GM06990 (cell line): ENCODE results near the gene HOXC13.
A peak's percentile ranks its signal among the peaks of the same experiment; 100 is the strongest.

Experiments
- DNase-seq: peaks from one replicate; pipeline ENCODE4 v3.0.0-alpha.2; 2011; ENCODE audit not compliant: insufficient read length; ENCODE audit errors: extremely low read depth
- H3K27me3 ChIP-seq: replicated peaks from 2 replicates; pipeline ENCODE4 v1.6.0; 2011; ENCODE audit warnings: low read length; ENCODE audit not compliant: control insufficient read depth, insufficient read depth
- H3K36me3 ChIP-seq: 2 replicates; pipeline ENCODE4 v1.5.1; 2011; ENCODE audit warnings: low read length; ENCODE audit not compliant: control insufficient read depth, insufficient read depth
- H3K4me3 ChIP-seq: replicated peaks from 2 replicates; pipeline ENCODE4 v1.5.1; 2011; ENCODE audit warnings: low read depth, mild to moderate bottlenecking, control low read depth, low read length
- TF ChIP-seq, protein P1 (sequence below): IDR thresholded peaks from 2 replicates; pipeline ENCODE4 v1.5.1; 2011; ENCODE audit warnings: low read length, control low read depth, mild to moderate bottlenecking, inconsistent platforms; ENCODE audit not compliant: insufficient read depth, poor library complexity, severe bottlenecking

Gene HOXC13

DNA sequence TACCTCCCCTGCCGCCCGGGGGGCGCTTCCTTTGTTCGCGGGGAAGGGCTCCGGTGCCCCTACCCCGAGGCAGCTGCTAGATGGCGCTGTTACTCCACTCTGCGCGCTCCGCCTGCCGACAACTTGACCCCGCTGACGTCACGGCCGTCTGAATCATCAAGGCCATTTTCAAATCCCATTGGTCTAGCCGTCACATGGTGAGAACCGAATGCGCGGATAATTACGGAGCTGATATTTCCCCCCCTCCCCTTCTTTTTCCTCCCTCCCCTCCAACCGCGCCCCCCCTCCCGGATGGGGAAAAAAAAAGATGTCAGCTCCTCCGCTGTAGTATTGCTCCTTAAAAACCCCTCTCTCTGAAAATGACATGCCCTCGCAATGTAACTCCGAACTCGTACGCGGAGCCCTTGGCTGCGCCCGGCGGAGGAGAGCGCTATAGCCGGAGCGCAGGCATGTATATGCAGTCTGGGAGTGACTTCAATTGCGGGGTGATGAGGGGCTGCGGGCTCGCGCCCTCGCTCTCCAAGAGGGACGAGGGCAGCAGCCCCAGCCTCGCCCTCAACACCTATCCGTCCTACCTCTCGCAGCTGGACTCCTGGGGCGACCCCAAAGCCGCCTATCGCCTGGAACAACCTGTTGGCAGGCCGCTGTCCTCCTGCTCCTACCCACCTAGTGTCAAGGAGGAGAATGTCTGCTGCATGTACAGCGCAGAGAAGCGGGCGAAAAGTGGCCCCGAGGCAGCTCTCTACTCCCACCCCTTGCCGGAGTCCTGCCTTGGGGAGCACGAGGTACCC lies 46.5 kb downstream of the HOXC13 start, which contains the start of gene HOXC10:
Gene HOXC10 (plus strand): TSS at position 246 of the 791 bp plus-strand sequence. CDS start 114 bp downstream, at position 360.
- Histone ChIP-seq H3K27me3 (peaks cover 5% of the 10 kb centered on the region), H3K36me3 (no peaks in the 10 kb centered on the region), H3K4me3 (peak within 1 kb of the TSS; percentile 13; the same call in 1 of the 2 replicates)
- TF ChIP-seq, protein P1, sequence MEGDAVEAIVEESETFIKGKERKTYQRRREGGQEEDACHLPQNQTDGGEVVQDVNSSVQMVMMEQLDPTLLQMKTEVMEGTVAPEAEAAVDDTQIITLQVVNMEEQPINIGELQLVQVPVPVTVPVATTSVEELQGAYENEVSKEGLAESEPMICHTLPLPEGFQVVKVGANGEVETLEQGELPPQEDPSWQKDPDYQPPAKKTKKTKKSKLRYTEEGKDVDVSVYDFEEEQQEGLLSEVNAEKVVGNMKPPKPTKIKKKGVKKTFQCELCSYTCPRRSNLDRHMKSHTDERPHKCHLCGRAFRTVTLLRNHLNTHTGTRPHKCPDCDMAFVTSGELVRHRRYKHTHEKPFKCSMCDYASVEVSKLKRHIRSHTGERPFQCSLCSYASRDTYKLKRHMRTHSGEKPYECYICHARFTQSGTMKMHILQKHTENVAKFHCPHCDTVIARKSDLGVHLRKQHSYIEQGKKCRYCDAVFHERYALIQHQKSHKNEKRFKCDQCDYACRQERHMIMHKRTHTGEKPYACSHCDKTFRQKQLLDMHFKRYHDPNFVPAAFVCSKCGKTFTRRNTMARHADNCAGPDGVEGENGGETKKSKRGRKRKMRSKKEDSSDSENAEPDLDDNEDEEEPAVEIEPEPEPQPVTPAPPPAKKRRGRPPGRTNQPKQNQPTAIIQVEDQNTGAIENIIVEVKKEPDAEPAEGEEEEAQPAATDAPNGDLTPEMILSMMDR: peak; percentile 82
- peak; percentile 75 for DNase-seq

DNA sequence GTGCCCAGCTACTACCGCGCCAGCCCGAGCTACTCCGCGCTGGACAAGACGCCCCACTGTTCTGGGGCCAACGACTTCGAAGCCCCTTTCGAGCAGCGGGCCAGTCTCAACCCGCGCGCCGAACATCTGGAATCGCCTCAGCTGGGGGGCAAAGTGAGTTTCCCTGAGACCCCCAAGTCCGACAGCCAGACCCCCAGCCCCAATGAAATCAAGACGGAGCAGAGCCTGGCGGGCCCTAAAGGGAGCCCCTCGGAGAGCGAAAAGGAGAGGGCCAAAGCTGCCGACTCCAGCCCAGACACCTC lies 47.0 kb downstream of the HOXC13 start:
- TF ChIP-seq, protein P1: no peak
- Histone ChIP-seq H3K27me3 (peaks cover 6% of the 10 kb centered on the region), H3K36me3 (no peaks in the 10 kb centered on the region), H3K4me3 (no peak overlapping the region)
- no peak for DNase-seq

DNA sequence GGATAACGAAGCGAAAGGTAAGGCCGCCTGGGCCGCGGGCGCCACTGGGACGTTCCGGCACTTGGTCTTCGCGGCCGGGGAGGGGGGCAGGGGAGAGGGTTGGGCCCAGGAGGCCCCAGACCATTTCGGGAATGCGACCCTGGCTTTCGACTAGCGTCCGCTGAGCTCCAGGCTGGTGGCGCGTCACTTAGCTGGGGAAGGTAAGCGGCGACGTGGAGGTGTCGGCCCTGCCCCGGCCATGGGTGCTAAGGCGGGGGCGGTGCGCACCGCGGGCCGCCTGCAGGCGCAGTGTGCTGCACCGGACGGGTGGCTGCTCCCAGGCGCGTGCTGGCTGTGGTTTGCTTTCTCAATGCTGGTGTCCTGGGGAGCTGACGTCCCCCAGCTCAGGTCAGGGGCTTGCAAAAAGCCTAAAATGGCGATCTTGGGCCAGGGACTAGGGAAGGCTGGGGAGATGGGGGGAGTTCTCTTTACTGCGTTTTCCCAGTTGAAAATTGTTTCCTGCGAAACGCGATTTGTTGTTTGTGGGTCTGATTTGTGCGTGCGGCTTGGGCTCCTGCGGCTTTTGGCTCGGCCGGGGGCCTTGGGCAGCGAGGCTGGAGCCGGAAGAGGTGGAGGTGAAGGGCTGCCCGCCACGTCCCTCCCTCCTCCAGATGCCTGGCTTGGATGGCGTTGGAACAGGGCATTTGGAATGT lies 47.5 kb downstream of the HOXC13 start:
- DNase-seq: no peak
- TF ChIP-seq, protein P1: no peak
- Histone ChIP-seq H3K36me3 (no peaks in the 10 kb centered on the region), H3K4me3 (peak overlapping the region; percentile 13; the same call in 1 of the 2 replicates), H3K27me3 (peaks cover 8% of the 10 kb centered on the region)

- no peak for DNase-seq
- H3K4me3 ChIP-seq: no peak overlapping the region
- TF ChIP-seq, protein P1: no peak
- no peaks in the 10 kb centered on the region for H3K36me3 ChIP-seq
- H3K27me3 ChIP-seq: peaks cover 9% of the 10 kb centered on the region
Measured at GRCh38 chr12:53986686-53987483, 48.3 kb downstream of the HOXC13 start.

- H3K27me3 ChIP-seq: peaks cover 11% of the 10 kb centered on the region
- no peak overlapping the region for H3K4me3 ChIP-seq
- no peak for DNase-seq
- TF ChIP-seq, protein P1: no peak
- H3K36me3 ChIP-seq: no peaks in the 10 kb centered on the region
Measured at GRCh38 chr12:53987787-53988230, 49.2 kb downstream of the HOXC13 start.
